HepG2 (cell line): ENCODE results near the gene SIGMAR1. TPM values are rescaled to one million over a fixed set of nuclear protein-coding genes. Genes with fewer than 3 reads are reported as not detected.
A peak's percentile ranks its signal among the peaks of the same experiment; 100 is the strongest.

ENCODE experiments used
- ATF1 ChIP-seq: IDR thresholded peaks from 2 replicates; pipeline ENCODE4 v1.6.1; 2016; ENCODE audit warnings: mild to moderate bottlenecking, control low read depth
- CBX1 ChIP-seq: IDR thresholded peaks from one replicate; pipeline ENCODE4 v1.6.1; 2016; ENCODE audit warnings: antibody characterized with exemption, low read depth
- CEBPG ChIP-seq: IDR thresholded peaks from 2 replicates; pipeline ENCODE4 v1.6.1; 2016
- CENPT ChIP-seq: sonication (generic); formaldehyde crosslinking; IDR thresholded peaks from 2 replicates; pipeline ENCODE4 v1.8.0; 2022; ENCODE audit warnings: low read depth, mild to moderate bottlenecking, moderate library complexity, missing genetic modification reagents
- HHEX ChIP-seq: IDR thresholded peaks from 2 replicates; pipeline ENCODE4 v1.6.1; 2016; ENCODE audit warnings: control low read depth
- MTERF4 ChIP-seq: sonication (generic); formaldehyde crosslinking; IDR thresholded peaks from 2 replicates; pipeline ENCODE4 v1.8.0; 2023; ENCODE audit warnings: mild to moderate bottlenecking, missing genetic modification reagents
- MYPOP ChIP-seq: sonication (generic); formaldehyde crosslinking; IDR thresholded peaks from 2 replicates; pipeline ENCODE4 v1.8.1; 2023; ENCODE audit warnings: mild to moderate bottlenecking, moderate library complexity, missing genetic modification reagents
- PBX3 ChIP-seq: sonication (generic); formaldehyde crosslinking; IDR thresholded peaks from 2 replicates; pipeline ENCODE4 v1.8.1; 2023; ENCODE audit warnings: missing genetic modification reagents, inconsistent platforms, borderline replicate concordance
- PHF21A ChIP-seq: sonication (generic); formaldehyde crosslinking; IDR thresholded peaks from 2 replicates; pipeline ENCODE4 v1.5.0; 2020; ENCODE audit warnings: mild to moderate bottlenecking, missing genetic modification reagents
- RELA ChIP-seq: sonication (generic); formaldehyde crosslinking; IDR thresholded peaks from 2 replicates; pipeline ENCODE4 v1.4.0; 2020; ENCODE audit warnings: missing genetic modification reagents
- RFXANK ChIP-seq: IDR thresholded peaks from 2 replicates; pipeline ENCODE4 v1.6.1; 2016
- RXRB ChIP-seq: IDR thresholded peaks from 2 replicates; pipeline ENCODE4 v1.6.1; 2016; ENCODE audit warnings: borderline replicate concordance, missing genetic modification reagents, missing compliant biosample characterization
- SNAI1 ChIP-seq: sonication (generic); formaldehyde crosslinking; IDR thresholded peaks from 2 replicates; pipeline ENCODE4 v1.5.0; 2020; ENCODE audit warnings: mild to moderate bottlenecking, missing genetic modification reagents, borderline replicate concordance
- THAP11 ChIP-seq: IDR thresholded peaks from 2 replicates; pipeline ENCODE4 v1.6.1; 2016; ENCODE audit warnings: missing biosample characterization, missing genetic modification reagents
- THYN1 ChIP-seq: sonication (generic); formaldehyde crosslinking; IDR thresholded peaks from 2 replicates; pipeline ENCODE4 v1.8.1; 2023; ENCODE audit warnings: low read depth, mild to moderate bottlenecking, moderate library complexity, missing genetic modification reagents, borderline replicate concordance
- ZFP62 ChIP-seq: sonication (generic); formaldehyde crosslinking; IDR thresholded peaks from 2 replicates; pipeline ENCODE4 v1.4.0; 2020; ENCODE audit warnings: missing genetic modification reagents
- ZFP82 ChIP-seq: sonication (generic); formaldehyde crosslinking; IDR thresholded peaks from 2 replicates; pipeline ENCODE4 v1.5.1; 2020; ENCODE audit warnings: mild to moderate bottlenecking, missing genetic modification reagents, borderline replicate concordance
- ZNF143 ChIP-seq: sonication (generic); formaldehyde crosslinking; IDR thresholded peaks from 2 replicates; pipeline ENCODE4 v1.4.0; 2020; ENCODE audit warnings: missing genetic modification reagents
- ZNF343 ChIP-seq: sonication (generic); formaldehyde crosslinking; IDR thresholded peaks from 2 replicates; pipeline ENCODE4 v1.4.0; 2020; ENCODE audit warnings: mild to moderate bottlenecking, missing genetic modification reagents
- ZNF552 ChIP-seq: sonication (generic); formaldehyde crosslinking; IDR thresholded peaks from 2 replicates; pipeline ENCODE4 v1.9.0; 2022; ENCODE audit warnings: missing genetic modification reagents, mild to moderate bottlenecking, borderline replicate concordance
- ZNF616 ChIP-seq: sonication (generic); formaldehyde crosslinking; IDR thresholded peaks from 2 replicates; pipeline ENCODE4 v1.5.0; 2020; ENCODE audit warnings: low read depth, mild to moderate bottlenecking, missing genetic modification reagents
- ZNF7 ChIP-seq: IDR thresholded peaks from 2 replicates; pipeline ENCODE4 v1.6.1; 2016; ENCODE audit warnings: missing biosample characterization, missing genetic modification reagents
- ZNF704 ChIP-seq: sonication (generic); formaldehyde crosslinking; IDR thresholded peaks from 2 replicates; pipeline ENCODE4 v1.8.1; 2023; ENCODE audit warnings: mild to moderate bottlenecking, inconsistent platforms, moderate library complexity, missing genetic modification reagents, borderline replicate concordance
- ZNF746 ChIP-seq: sonication (generic); formaldehyde crosslinking; IDR thresholded peaks from 2 replicates; pipeline ENCODE4 v1.8.0; 2022; ENCODE audit warnings: mild to moderate bottlenecking, missing genetic modification reagents
- polyA plus RNA-seq, 8 experiments: library from polyadenylated mRNA; depleted of rRNA in 3 of 8; stranded (reverse) in 7 of 8; unstranded in 1 of 8; fragments of >200 nt; fragmentation: Illumina TruSeq in 4 of 8; extraction: Trizol in 4 of 8; gene quantifications; 2 replicates each; pipeline versions ENCODE4 v1.2.1 to v1.2.3, GENCODE V29; 2011 to 2016; ENCODE audit warnings: low read depth in 4 of 8, missing spikeins in 1 of 8, mixed read lengths in 1 of 8; ENCODE audit not compliant: insufficient read depth in 1 of 8
- total RNA-seq, 5 experiments: library from RNA; depleted of rRNA; stranded (reverse); fragments of >200 nt; fragmentation: Illumina TruSeq; extraction: Trizol; gene quantifications; 2 replicates each; pipeline ENCODE4 v1.2.3, GENCODE V29; 2016; ENCODE audit warnings: low read depth in 1 of 5
- TF ChIP-seq, protein P1 (sequence below): IDR thresholded peaks from 2 replicates; pipeline ENCODE4 v1.6.1; 2016; ENCODE audit warnings: control low read depth

The SIGMAR1 gene
- total and polyA plus RNA-seq, 2 of the 13 experiments (the other 11 are each of a cell fraction or from before 2014, with no cell fraction given), result 38.9 to 60.8 TPM

DNA sequence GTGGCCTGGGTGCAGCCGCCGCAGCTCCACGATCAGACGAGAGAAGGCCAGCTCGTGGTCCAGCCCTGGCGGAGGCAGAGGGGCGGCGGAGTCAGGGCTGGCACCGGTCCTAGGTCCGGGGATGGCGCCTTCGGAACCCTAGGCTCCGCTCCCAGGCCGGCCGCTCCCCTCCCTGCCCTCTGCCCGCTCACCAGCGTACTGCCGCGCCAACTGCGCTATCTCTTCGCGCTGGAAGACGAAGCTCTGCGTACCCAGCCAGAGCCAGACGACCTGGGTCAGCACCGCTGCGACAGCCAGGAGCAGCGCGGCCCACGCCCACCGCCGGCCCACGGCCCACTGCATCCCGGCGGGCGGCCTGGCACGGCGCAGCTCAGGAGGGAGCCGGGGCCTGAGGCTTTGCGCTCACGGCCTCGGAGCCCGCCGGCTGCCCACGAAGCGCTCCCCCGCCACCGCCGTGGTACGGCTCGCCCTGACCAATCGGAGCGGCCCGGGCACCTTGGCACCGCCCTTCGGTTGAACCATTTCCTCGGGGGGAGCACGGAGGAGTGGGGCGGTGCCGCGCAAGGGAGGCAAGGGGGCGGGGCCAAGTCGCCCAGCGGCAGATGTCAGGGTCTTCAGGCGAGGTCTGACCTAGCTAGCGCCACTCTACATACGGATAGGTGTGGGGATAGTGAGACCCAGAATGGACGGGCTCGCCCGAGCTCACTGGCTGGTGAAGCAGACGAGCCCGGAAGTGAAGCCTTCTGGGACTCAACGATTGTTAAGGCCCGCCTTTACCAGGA lies at the start of gene SIGMAR1 (continued):
- TF ChIP-seq ATF1 (no peak), PHF21A (CRISPR knock-in tag) (peak; percentile 60; the same call in 1 of the 2 replicates), RXRB (peak; percentile 64), RFXANK (CRISPR knock-in tag) (0 out of 2 replicates have a peak, but pooled peaks have one; percentile 60), ZNF552 (CRISPR knock-in tag) (no peak; the same call in 1 of the 2 replicates), THYN1 (CRISPR knock-in tag) (0 out of 2 replicates have a peak, but pooled peaks have one; percentile 27), ZNF616 (0 out of 2 replicates have a peak, but pooled peaks have one; percentile 31), THAP11 (CRISPR knock-in tag) (peak; percentile 83), ZNF704 (CRISPR knock-in tag) (0 out of 2 replicates have a peak, but pooled peaks have one; percentile 64), CEBPG (CRISPR knock-in tag) (peak; percentile 18; the same call in 1 of the 2 replicates), ZNF343 (CRISPR knock-in tag) (no peak), CENPT (0 out of 2 replicates have a peak, but pooled peaks have one; percentile 13), PBX3 (no peak), ZNF143 (CRISPR knock-in tag) (peak; percentile 28; the same call in 1 of the 2 replicates), ZNF7 (no peak), HHEX (no peak), CBX1 (peak; percentile 63), RELA (CRISPR knock-in tag) (no peak), ZFP82 (CRISPR knock-in tag) (peak; percentile 81; the same call in 1 of the 2 replicates), ZFP62 (CRISPR knock-in tag) (no peak), SNAI1 (peak; percentile 81; the same call in 1 of the 2 replicates), MYPOP (CRISPR knock-in tag) (peak; percentile 98), ZNF746 (no peak; the same call in 1 of the 2 replicates), MTERF4 (no peak)
- TF ChIP-seq, protein P1, sequence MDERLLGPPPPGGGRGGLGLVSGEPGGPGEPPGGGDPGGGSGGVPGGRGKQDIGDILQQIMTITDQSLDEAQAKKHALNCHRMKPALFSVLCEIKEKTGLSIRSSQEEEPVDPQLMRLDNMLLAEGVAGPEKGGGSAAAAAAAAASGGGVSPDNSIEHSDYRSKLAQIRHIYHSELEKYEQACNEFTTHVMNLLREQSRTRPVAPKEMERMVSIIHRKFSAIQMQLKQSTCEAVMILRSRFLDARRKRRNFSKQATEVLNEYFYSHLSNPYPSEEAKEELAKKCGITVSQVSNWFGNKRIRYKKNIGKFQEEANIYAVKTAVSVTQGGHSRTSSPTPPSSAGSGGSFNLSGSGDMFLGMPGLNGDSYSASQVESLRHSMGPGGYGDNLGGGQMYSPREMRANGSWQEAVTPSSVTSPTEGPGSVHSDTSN (CRISPR knock-in tag), result no peak
